HG03175 (cell line): ENCODE results near the gene SORCS2.
"Not testable (repeated sequence)": the region's sequence is repeated elsewhere in the genome, so short reads cannot be mapped to it uniquely, and the experiment has no call there.

Experiments used
- ATAC-seq: cut with Tn5 transposase; IDR thresholded peaks from one replicate; pipeline ENCODE4 v1.9.1; 2021; ENCODE audit warnings: mild to moderate bottlenecking, moderate library complexity; ENCODE audit not compliant: unreplicated experiment

The SORCS2 gene

DNA sequence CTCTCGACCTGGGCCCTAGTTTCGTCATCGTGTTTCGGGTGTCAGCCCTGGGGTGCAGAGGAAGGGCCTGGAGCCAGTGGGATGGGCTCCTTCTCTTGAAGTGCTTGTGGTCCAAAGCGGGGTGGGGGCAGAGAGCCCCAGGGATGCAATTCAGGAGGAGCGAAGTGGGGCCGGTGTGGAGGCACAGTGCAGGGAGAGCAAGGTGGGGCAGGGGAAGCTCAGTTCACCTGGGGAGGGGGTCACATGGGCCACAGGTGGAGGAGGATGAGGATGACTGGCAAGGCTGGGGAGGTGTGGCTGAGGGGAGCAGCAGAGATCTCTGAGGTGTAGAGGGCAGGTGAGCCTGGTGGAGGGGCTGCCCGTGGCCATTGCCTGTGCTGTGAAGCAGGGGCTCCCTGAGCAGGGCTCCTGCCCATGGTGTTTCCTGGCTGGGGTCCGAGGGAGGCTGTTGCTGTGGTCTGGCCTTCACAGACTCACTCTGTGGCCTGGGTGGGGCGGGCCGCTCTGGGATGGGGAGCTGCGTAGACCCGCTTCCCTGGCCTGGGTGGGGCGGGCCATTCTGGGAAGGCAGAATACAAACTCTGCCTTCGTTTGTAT is 6.9 kb downstream of the SORCS2 start:
- no peak for ATAC-seq

DNA sequence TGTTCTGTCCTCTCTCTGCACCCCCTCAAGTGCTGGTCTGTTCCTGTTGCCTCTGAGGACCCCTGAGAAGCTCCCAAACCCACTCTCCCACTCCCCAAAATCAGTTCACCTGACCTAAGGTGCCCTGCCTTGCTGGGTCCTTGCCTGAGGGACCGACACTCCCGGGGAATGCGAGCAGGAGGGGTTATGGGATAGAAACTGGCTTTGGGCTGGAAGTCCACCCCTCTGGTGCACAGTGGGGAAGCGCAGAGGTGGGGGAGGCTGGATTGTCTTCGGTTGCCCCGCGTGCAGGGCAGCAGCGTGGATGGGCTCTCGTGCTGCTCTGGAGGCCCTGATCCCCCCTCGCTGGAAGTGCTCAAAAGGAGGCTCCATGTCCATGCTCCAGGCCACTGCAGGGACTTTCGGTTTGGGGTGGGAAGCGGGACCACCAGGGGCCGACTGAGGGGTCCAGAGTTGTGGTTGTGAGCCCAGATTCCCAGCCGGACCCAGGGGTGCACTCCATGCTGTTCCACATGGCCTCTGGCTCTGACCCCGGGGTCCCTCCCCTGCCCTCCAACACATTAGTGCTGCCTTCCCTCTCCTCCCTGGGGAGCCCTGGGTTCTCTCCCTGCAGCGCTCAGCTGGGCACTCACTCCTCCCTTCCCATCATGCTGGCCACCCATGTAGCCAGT is 7.6 kb downstream of the SORCS2 start:
- ATAC-seq: no peak

DNA sequence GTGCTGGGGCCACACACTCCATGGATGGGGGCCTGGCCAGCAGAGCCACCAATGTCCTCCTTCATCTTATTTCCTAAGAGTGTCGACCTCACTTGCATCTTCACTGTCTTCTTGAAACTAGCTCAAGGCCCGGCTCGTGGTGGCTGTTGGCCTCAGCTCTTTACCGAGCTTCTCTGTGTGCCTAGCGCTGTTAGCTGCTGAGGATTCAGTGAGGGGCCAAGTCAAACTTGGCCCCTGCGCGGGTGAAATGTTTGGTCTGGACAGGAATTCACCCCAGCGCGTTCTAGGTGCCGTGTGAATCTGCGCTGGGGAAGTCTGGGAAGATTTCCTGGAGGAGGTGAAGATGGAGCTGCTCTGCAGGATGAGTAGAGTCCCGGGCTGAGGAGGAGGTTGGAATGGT is 8.5 kb downstream of the SORCS2 start:
- no peak for ATAC-seq

DNA sequence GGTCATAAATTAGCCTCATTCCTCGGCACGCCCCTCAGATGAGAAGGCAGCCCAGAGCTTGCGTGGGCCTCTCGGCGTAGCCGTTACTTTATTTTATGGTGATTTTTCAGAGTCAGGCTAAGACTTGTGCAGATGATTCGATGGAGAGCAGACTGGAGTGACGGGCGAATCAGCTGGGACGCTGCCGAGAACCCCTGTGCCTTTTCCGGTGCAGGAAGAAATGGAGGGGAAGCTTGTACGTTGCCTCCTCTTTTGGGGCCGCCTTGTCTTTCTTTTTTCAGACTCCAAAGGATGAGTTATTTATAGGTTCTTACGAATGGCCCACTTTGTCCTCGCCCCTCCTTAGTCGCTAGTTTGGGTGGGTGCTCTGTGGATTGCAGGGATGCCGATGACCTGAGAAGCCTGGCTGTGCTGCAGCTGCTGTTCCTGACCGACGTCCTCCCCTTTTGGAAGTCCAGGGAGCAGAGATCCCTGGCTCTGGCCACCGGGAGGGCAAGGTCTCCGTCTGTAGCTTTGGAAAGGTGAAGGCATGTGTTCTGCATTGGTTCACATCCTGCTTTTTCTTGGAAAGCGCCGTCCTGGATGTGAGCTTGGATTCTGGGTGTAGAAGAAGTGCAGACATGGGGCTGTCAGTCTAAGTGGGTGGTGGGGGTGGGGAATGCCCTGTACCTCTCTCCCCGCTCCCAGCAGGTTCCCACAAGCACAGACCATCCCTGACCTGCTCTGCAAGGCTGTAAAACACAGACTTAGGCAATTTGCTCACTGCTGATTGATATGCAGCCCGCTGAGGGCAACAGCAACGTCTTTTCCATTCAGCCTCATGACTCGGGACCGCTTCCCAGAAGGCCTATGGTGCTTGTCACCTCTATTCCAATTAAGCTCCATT is 9.3 kb downstream of the SORCS2 start:
- no peak for ATAC-seq

DNA sequence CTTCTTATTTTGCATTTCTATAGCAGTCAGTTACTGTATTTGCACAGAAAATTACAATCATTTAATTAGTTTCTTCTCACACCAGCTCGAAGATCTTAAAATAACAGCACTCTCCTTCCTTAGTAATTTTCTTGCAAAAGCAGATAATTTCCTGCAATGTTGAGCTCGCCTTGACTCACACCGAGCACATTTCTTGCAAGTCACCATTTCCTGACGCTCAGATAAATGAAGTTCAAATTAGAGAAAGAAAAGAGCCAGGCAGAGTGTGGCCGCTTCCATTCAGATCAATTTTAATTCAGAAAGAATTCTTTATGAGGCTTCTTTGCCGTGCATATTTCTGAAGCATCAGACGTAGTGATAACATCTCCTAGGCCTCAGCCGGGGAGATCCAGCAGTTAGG is 10.1 kb downstream of the SORCS2 start:
- no peak for ATAC-seq

DNA sequence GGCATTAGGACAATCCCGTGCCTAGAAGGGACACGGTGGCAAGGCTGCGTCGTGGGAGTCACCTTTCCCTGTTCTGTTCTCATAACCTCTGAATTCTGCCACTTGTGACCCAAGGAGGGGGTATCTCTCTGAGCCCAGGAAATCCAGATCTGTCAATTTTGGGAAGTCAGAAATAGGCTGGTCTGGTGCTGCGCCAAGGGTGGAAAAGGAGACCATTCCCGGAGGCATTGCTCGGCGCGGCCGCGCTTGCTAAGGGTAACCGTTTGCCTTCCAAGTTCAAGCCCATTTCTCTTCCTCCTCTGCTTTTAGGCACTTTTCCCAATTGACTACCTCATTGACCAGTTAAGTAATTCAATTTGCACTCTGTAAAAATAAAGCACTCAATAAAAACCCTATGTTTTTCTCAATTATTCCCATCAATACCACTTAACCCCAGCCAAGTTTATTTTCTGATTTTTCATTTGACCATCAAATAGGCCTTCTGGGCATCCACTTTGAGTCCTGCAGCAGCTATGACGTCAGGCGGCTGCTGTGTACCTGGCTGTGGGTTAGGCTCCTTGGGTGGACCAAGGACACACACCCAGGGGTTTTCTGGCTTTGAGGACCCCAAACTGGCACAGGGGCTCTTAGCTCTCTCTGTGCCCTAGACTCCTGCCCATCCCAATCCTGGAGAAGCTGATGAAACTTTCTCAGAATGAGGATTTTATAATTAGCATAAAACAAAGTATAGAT is 12.5 kb downstream of the SORCS2 start:
- ATAC-seq: no peak

DNA sequence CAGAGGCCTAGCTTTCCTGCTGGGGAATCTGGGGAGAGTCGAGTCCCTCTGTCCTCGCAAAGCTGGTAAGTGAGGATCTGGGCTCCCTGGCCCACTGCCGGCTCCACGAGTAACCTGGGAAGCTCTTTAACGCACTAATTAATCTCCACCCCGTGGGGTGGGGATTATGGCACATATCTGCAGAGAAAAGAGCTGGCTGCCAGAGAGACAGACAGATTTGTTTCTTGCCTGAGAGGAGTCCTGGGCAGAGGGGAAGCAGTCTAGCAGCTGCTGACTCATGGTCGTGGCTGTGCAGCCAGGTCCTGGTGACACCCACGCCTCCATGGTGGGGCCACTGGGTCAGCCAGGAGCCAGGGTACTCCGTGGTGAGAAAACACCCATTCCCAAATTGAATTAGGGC is 14.0 kb downstream of the SORCS2 start:
- no peak for ATAC-seq

DNA sequence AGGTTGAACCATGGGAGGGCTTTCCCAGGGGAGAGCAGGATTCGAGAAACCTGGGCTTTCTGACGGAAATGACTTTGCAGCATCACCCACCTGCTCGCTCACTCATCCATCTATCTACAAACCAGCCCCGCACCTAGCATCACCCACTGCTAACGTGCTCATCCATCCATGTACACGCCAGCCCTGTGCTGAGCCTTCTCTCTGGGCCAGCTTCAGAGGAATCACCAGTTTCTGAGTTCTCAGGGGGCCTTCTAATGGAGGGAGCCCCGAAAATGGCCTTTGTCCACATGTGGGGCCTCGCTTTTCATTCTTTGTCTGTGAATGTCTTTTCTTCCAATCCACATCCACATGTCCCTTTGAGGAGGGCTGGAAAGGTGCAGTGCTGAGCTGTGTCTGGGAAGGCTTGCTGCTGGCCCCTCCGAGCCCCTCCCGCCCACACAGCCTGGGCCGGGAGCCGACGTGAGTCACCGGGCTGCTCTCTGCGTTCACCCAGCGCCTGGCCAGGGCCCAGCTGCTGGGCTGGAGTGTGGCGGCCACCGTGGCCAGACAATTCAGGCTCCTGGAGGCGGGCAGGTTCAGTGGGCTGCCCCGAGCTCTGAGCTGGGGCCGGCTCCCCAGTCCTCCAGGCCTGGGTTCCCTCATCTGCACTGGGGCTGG is 14.7 kb downstream of the SORCS2 start:
- no peak for ATAC-seq

DNA sequence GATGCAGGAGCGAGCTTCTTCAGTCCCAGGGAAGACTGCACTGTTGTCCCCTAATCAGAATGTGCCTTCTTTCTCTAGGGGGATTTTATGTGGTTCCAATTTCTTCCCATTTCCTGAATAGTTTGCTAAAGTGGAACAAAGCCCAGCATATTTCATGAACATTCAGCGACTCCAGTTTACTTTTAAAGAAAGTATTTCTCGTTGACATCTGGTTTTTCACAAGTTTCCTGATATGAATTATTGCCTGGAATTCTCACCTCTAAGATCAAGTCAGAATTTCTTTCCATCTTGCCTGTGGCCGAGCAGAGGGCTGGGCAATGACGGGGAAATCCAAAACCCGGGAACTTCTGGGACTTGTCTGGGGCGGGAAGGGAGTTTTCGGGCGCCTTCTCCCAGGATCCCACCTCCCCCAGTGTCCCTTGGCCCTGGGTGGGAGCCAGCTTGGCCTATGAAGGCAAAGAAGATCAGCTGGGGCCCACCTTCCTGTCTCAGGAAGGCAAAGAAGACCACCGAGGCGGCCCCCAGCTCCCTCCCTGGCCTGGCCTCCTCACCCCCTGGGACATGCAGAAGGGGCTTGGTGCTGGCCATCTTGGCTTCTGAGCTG is 15.4 kb downstream of the SORCS2 start:
- ATAC-seq: no peak

DNA sequence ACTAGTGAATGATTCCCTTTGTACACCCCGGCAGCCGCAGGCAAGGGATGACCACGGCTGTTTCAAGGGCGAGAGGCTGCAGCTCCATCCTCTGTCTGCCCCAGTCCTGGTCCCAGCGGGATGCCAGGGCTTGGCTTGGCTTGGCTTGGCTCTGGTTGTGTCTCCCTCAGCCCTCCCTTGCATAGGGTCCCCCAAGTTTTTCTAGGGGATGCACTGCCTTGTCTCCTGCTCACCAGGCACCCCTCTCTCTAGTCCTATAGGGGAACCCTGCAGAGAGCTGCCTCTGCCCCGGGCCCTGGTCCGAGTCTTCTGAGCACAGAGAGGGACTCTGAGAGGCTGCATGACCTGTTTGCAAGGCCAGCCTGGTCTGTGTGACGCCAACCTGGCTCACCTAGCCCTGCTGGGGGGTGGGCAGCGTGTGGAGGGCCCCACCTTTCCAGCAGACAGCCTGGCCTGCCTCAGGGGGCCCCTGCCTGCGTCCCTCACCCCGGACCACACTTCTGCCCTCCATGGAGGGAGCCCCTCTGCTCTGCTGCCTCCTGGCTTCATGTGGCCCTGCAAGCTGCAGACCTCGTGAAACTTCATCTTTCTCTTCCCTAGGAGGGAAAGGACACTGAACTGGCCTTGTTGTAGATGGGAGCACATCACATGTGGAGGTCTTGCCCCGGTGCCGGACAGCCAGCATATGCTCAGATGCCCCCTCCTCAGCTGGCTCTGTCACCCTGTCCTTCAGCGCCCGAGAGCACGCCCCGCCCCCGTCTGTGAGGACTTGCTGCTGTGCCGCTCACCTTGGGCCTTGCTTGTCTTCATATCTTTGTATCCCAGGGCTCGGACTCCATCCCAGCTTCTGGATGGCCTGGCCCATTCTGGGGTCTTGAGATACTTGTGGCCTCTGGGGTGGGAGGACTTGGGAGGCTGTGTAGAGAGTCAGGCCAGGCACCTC is 16.4 kb downstream of the SORCS2 start:
- no peak for ATAC-seq

DNA sequence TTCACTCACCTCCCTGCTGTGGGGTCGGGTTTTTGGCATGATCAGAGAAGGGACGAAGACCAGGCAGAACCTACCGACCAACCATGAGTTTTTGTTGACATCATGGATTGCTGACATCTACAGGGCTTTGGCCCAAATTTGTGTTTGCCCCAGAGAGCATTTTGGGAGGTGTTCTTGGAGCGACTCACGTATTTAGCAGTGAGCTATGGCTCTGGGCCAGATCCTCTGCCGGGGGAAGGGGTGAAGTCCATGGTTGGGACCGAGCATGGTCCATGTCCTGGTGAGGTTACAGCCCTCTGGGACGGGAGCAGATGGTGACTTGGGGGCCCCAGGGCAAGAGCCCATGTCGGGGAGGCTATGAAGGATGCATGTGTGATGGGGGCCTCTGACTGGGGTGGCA is 17.4 kb downstream of the SORCS2 start:
- ATAC-seq: no peak

DNA sequence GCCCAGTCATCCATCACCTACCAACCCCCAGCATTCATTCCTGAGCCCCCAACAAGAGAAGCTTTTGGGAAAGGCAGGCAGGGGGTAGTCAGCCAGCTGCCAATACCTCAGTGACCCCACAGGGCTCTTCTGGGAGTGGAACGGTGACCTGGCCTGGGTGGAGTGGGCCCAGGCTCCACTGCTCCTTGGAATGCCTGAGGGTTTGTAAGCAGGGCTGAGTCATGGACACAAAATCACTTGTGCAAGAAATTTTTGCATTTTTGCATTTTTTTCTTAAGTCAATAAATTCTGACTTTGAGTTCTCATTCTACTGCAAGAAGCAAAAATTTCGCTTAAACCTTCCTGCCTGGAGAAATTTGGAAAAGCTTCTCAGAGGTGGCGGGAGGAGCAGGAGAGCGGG is 18.5 kb downstream of the SORCS2 start:
- no peak for ATAC-seq

DNA sequence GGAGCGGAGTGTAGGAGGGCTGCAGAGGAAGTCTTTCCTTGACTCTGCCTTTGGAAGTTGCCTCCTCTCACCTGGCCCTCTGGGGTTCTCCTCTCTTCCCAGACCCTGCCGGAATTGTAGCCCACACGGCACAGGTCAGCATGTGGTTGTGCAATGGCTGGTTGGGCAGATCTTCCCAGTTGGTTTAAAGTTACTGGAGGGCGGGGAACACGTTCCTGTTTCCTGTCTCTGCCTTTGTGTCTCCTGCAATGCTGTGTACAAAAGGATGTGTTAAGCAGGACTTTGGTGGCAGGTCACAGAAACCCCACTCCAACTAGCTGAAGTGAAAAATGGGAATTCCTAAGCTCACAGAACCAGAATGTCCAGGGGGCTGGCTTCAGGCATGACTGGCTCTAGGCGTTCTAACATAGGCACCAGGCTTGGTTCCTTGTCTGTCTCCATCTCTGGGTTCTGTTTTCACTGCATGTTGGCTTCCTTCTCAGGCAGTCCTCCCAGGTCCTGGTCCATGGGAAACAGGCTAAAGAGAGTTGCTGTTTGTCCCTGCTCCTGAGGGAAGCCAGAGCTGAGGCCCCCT is 19.9 kb downstream of the SORCS2 start:
- ATAC-seq: no peak

DNA sequence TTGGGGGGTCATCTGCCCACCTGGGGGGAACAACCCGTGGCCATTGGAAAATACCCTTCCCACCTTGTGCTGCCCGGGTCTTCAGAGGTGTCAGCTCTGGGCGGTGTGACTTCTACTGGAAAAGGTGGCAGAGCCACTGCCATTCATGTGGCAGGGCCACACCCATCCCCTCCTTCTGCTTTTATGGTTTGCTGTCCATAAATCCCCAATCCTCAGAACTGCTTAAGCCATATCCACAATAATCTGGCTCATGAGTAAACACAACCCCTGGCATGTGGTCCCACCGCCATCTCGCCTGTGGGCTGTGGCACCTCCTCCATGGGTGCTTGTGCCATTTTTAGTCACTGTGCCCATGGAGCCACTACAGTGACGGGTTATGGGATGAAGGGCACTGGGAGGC is 20.6 kb downstream of the SORCS2 start:
- no peak for ATAC-seq

DNA sequence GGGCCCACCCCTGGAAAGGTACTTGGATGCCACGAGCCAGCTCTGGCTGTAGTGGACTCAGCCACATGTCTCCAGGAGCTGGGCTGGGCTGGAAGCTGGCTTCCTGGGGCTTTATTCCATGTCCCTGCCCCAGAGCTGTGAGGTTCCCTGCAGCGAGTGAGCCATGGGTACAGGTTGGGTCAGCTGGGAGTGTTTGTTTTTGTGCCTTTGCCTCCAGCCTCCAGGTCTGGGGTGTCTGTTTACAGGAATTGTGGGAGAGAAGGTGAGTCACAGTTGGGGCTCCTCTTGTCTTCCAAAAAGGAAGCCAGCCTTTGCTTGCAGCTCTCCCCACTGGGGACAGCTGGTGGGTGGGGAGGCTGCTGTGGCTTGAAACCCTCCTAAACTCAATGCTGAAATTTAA is 21.5 kb downstream of the SORCS2 start:
- ATAC-seq: no peak

DNA sequence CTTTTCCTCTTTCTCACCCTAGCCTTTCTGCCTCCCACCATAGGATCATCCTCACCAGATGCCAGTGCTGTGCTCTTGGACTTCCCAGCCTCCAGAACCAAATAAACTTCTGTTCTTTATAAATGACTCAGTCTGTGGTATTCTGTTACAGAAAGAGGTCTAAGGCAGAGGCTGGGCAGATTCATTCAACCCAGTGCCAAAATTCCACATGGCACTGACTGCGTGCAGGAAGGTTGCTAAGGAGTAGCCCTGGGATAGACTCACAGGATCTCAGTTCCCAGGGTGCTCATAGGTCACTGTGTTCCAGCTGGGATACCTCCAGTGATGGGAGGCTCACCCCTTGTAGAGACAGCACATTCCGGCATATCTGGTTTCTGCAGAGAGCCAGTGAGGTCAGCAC is 22.0 kb downstream of the SORCS2 start:
- no peak for ATAC-seq

DNA sequence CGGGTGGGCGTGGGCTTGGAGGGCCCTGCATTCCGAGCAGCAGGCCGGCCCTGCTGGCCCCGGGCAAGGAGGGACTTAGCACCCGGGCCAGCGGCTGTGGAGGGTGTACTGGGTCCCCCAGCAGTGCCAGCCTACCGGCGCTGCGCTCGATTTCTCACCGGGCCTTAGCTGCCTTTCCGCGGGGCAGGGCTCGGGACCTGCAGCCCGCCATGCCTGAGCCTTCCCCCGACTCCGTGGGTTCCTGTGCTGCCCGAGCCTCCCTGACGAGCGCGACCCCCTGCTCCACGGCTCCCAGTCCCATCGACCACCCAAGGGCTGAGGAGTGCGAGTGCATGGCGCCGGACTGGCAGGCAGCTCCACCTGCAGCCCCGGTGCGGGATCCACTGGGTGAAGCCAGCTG is 22.8 kb downstream of the SORCS2 start:
- ATAC-seq: not testable (repeated sequence)

DNA sequence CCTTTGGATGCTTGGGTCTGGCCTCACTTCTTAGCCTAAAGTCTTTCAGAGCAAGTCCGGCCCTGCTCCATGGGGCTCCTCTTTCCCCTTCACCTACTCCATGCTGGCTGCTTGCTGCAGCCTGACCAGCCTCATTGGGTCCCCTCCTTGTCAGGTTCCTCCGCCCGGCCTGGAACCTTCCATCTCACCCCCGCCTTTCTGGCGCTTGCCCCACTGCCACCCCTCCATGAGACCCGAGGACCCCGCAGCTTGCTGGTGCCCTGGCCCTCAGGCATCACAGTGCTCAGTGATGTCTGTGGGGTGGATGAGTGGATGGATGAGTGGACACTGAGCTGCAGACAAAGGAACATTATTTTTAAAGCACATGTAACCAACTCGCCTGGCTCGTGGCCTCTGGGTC is 24.7 kb downstream of the SORCS2 start:
- no peak for ATAC-seq
